ENCODE results near the gene PLGRKT. TPM values are rescaled to one million over a fixed set of nuclear protein-coding genes. Genes with fewer than 3 reads are reported as not detected.

PLGRKT gene
- total and polyA plus RNA-seq, 10 donors: 12.8 to 27.9 (median 18.3) TPM

GRCh38 chr9:5375091-5375490 lies 62.6 kb downstream of the PLGRKT start:
- H3K4me1 ChIP-seq: no peaks in the 10 kb centered on the region
- intact Hi-C loops (cut with DNase I; ENCODE audit: low total_unique reads): no loop called here
- H3K36me3 ChIP-seq: no peaks in the 10 kb centered on the region
- no peak overlapping the region for H3K27ac ChIP-seq
- 32 to 82% (median 73%) methylated on average over 1 of the region's 1 CpG for WGBS, 5 donors
- TF ChIP-seq CTCF (IDR thresholded peaks at IDR 0.05 in 8 of 11, conservative IDR thresholded peaks at IDR 0.05 in 3 of 11) (no peak), POLR2AphosphoS5 (IDR thresholded peaks at IDR 0.05) (no peak), POLR2A (IDR thresholded peaks at IDR 0.05) (no peak)
- H3K4me3 ChIP-seq: no peak overlapping the region
- H3K9me3 ChIP-seq: no peaks in the 10 kb centered on the region
- DNase-seq: no peak
- H3K27me3 ChIP-seq (replicated peaks in 1 of 7): no peaks in the 10 kb centered on the region

- Histone ChIP-seq H3K27me3 (replicated peaks in 1 of 7) (no peaks in the 10 kb centered on the region), H3K4me1 (no peaks in the 10 kb centered on the region), H3K4me3 (no peak overlapping the region), H3K36me3 (peaks cover 0 to 15% (median 0%) of the 10 kb centered on the region in 6 donors), H3K27ac (no peak overlapping the region), H3K9me3 (peaks cover 0 to 12% (median 0%) of the 10 kb centered on the region in 8 donors)
- intact Hi-C loops (cut with DNase I; ENCODE audit: low total_unique reads): no loop called here
- TF ChIP-seq POLR2AphosphoS5 (IDR thresholded peaks at IDR 0.05) (no peak), CTCF (IDR thresholded peaks at IDR 0.05 in 8 of 11, conservative IDR thresholded peaks at IDR 0.05 in 3 of 11) (no peak), POLR2A (IDR thresholded peaks at IDR 0.05) (no peak)
- no peak for DNase-seq
- 50 to 71% (median 55%) methylated on average over 3 of the region's 3 CpGs for WGBS, 5 donors
Measured at GRCh38 chr9:5364294-5365024, 73.3 kb downstream of the PLGRKT start.

DNA sequence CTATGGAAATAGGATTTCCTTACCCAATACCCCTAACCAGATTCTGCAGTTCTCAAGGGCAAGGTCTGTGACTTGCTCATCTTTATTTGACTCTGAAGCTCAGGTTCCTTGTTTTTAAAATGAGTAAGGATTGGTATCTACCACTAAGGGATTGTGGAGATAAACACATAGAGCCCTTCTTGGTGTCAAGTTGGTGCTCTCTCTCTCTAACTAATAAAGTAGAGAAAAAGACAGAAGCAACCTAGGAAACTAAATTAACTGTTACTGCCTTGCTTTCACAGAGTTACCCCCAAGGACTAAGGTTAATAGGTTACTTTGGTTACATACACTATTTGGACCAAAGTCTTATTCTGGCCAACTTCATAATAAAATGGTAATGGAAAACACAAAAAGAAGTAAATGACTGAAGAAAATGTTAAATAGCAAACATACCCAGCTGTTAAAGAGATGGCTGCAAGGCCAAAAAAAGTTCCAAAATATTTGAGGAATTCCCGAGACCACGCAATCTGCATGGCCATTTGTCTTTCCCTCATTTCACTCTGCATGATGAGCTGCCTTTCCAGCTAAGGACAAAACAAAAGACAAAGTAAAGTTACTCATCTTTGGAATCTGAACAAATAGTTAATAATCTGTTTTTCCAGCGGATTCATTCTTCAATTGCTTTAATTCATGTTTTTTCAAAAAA lies 76.3 kb downstream of the PLGRKT start:
- Histone ChIP-seq H3K4me3 (no peak overlapping the region), H3K27ac (no peak overlapping the region), H3K27me3 (replicated peaks in 1 of 7) (no peaks in the 10 kb centered on the region), H3K4me1 (no peaks in the 10 kb centered on the region), H3K9me3 (no peaks in the 10 kb centered on the region), H3K36me3 (peaks cover 0 to 36% (median 8%) of the 10 kb centered on the region in 6 donors)
- intact Hi-C loops (cut with DNase I; ENCODE audit: low total_unique reads): no loop called here
- 76 to 88% (median 86%) methylated on average over 3 of the region's 3 CpGs for WGBS, 5 donors
- TF ChIP-seq CTCF (IDR thresholded peaks at IDR 0.05 in 8 of 11, conservative IDR thresholded peaks at IDR 0.05 in 3 of 11) (no peak), POLR2AphosphoS5 (IDR thresholded peaks at IDR 0.05) (no peak), POLR2A (IDR thresholded peaks at IDR 0.05) (no peak)
- DNase-seq: no peak

DNA sequence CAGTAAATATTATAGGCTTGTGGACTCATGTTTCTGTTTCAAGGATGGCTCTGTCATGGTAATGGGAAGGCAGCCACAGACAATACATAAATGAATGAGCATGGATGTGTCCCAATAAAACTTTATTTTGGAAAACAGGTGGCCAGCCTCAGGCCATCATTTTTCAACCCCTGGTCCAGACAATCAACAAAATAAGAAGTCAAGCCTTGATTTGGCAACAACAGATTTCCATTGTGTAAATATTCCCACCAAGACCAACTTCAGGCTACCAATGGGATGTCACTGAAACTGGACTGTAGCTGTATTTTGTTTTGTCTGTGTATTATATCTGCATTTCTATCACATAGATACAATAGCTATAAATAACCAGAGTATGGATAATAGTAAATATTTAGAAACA lies 77.4 kb downstream of the PLGRKT start:
- no peak overlapping the region for H3K4me3 ChIP-seq
- no peaks in the 10 kb centered on the region for H3K4me1 ChIP-seq
- intact Hi-C loops (cut with DNase I; ENCODE audit: low total_unique reads): no loop called here

More for the DNA sequence above, 77.4 kb downstream of the PLGRKT start:
- Histone ChIP-seq H3K9me3 (no peaks in the 10 kb centered on the region), H3K27me3 (replicated peaks in 1 of 7) (no peaks in the 10 kb centered on the region), H3K36me3 (peaks cover 0 to 38% (median 9%) of the 10 kb centered on the region in 6 donors), H3K27ac (no peak overlapping the region)
- TF ChIP-seq CTCF (IDR thresholded peaks at IDR 0.05 in 8 of 11, conservative IDR thresholded peaks at IDR 0.05 in 3 of 11) (no peak), POLR2A (IDR thresholded peaks at IDR 0.05) (no peak), POLR2AphosphoS5 (IDR thresholded peaks at IDR 0.05) (no peak)
- no peak for DNase-seq
